HEK293T (cell line): ENCODE data around the gene SLC6A7.
"Not testable (repeated sequence)": the region's sequence is repeated elsewhere in the genome, so short reads cannot be mapped to it uniquely, and the experiment has no call there.

Experiments
- CTCF ChIA-PET: fragments of 350-600 bp; formaldehyde crosslinking; extraction: SDS; loops from one replicate; lab custom pipeline; 2021; ENCODE audit warnings: antibody characterized with exemption, inconsistent platforms; lab: Yijun Ruan, JAX
- POLR2A ChIA-PET: fragments of 350-600 bp; formaldehyde crosslinking; extraction: SDS; loops from one replicate; lab custom pipeline; 2020; ENCODE audit warnings: antibody characterized with exemption, inconsistent platforms; lab: Yijun Ruan, JAX
- DNase-seq: peaks from one replicate; pipeline ENCODE4 v3.0.0; 2012; ENCODE audit warnings: mixed read lengths; ENCODE audit errors: extremely low spot score
- ARNT ChIP-seq: fragments of 450-650 bp; IDR thresholded peaks from 2 replicates; pipeline ENCODE4 v1.6.1; 2017; ENCODE audit warnings: mild to moderate bottlenecking
- BHLHE40 ChIP-seq: fragments of 450-650 bp; IDR thresholded peaks from 2 replicates; pipeline ENCODE4 v1.6.1; 2016; ENCODE audit warnings: mild to moderate bottlenecking, moderate library complexity, borderline replicate concordance
- CTBP1 ChIP-seq: fragments of 450-650 bp; IDR thresholded peaks from 2 replicates; pipeline ENCODE4 v1.6.1; 2016; ENCODE audit warnings: borderline replicate concordance
- ELF4 ChIP-seq: fragments of 450-650 bp; IDR thresholded peaks from 2 replicates; pipeline ENCODE4 v1.6.1; 2017; ENCODE audit warnings: antibody characterized with exemption
- FOXA1 ChIP-seq: fragments of 450-650 bp; IDR thresholded peaks from 2 replicates; pipeline ENCODE4 v1.6.1; 2016; ENCODE audit warnings: mild to moderate bottlenecking
- FOXK2 ChIP-seq: fragments of 450-650 bp; IDR thresholded peaks from 2 replicates; pipeline ENCODE4 v1.6.1; 2016; ENCODE audit warnings: mild to moderate bottlenecking
- FOXM1 ChIP-seq: fragments of 450-650 bp; IDR thresholded peaks from 2 replicates; pipeline ENCODE4 v1.6.1; 2017; ENCODE audit warnings: mild to moderate bottlenecking, borderline replicate concordance
- HDGF ChIP-seq: fragments of 450-650 bp; IDR thresholded peaks from 2 replicates; pipeline ENCODE4 v1.6.1; 2017; ENCODE audit warnings: antibody characterized with exemption, borderline replicate concordance
- L3MBTL2 ChIP-seq: fragments of 450-650 bp; conservative IDR thresholded peaks from 2 replicates; pipeline ENCODE4 v1.6.1; 2016; ENCODE audit warnings: mild to moderate bottlenecking
- LEF1 ChIP-seq: fragments of 450-650 bp; IDR thresholded peaks from 2 replicates; pipeline ENCODE4 v1.6.1; 2017; ENCODE audit warnings: mild to moderate bottlenecking, borderline replicate concordance
- NFRKB ChIP-seq: fragments of 450-650 bp; IDR thresholded peaks from 2 replicates; pipeline ENCODE4 v1.6.1; 2016; ENCODE audit warnings: mild to moderate bottlenecking, moderate library complexity
- PKNOX1 ChIP-seq: fragments of 450-650 bp; IDR thresholded peaks from 2 replicates; pipeline ENCODE4 v1.6.1; 2016
- SP1 ChIP-seq: fragments of 450-650 bp; IDR thresholded peaks from 2 replicates; pipeline ENCODE4 v1.6.1; 2017
- SUZ12 ChIP-seq: fragments of 450-650 bp; IDR thresholded peaks from 2 replicates; pipeline ENCODE4 v1.6.1; 2016; ENCODE audit warnings: mild to moderate bottlenecking
- TARDBP ChIP-seq: fragments of 450-650 bp; IDR thresholded peaks from 2 replicates; pipeline ENCODE4 v1.6.1; 2016
- ZNF384 ChIP-seq: fragments of 450-650 bp; IDR thresholded peaks from 2 replicates; pipeline ENCODE4 v1.6.1; 2016

SLC6A7 gene

DNA sequence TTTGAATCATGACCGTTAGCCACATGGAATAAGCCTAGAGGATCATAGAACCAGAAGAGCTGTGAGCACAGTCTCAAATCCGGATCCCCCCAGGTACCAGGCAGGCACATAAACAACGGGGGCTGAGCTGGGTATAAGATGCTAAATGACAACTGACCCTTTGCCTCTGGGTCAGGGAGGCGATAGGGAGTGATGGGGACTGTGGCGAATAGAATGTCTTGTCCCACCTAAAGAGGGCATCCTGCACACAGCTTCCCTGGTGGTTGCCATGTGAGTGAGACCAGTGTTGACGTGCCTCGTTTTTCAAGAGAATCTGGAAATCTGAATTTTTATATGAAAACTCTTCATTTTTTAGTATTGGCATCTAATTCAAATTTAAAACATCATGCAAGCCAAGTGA, 33.6 kb downstream of the SLC6A7 start:
- CTCF ChIA-PET, result interaction anchor here (1.2 kb wide), 1 partner anchor 9 kb away, joined by 4 read pairs; no protein-coding TSS in a partner anchor
- POLR2A ChIA-PET, result no interaction called here

GRCh38 chr5:150224483-150225027, 34.7 kb downstream of the SLC6A7 start:
- no peak for DNase-seq
- no peak for TF ChIP-seq ZNF384
- TF ChIP-seq FOXA1, result no peak
- TF ChIP-seq SP1, result no peak
- TF ChIP-seq CTBP1, result no peak
- no peak for TF ChIP-seq SUZ12
- no peak for TF ChIP-seq BHLHE40
- TF ChIP-seq PKNOX1, result no peak
- TF ChIP-seq HDGF, result no peak
- no peak for TF ChIP-seq TARDBP
- no peak for TF ChIP-seq LEF1
- POLR2A ChIA-PET, result no interaction called here
- CTCF ChIA-PET, result interaction anchor here (1.2 kb wide), 1 partner anchor 10 kb away, joined by 4 read pairs; no protein-coding TSS in a partner anchor

More for the DNA sequence above, 33.6 kb downstream of the SLC6A7 start:
- TF ChIP-seq LEF1, result no peak
- TF ChIP-seq ARNT, result no peak
- no peak for TF ChIP-seq SUZ12
- DNase-seq, result no peak

- TF ChIP-seq BHLHE40 (no peak), PKNOX1 (no peak), HDGF (no peak), ELF4 (no peak), FOXA1 (no peak), L3MBTL2 (no peak), ZNF384 (no peak), LEF1 (no peak), CTBP1 (no peak), ARNT (no peak), SP1 (no peak), SUZ12 (no peak), NFRKB (no peak), FOXK2 (no peak), TARDBP (no peak), FOXM1 (no peak)
- CTCF ChIA-PET, result no interaction called here
- no peak for DNase-seq
- POLR2A ChIA-PET, result no interaction called here
Measured at GRCh38 chr5:150227036-150227435, 37.2 kb downstream of the SLC6A7 start.

DNA sequence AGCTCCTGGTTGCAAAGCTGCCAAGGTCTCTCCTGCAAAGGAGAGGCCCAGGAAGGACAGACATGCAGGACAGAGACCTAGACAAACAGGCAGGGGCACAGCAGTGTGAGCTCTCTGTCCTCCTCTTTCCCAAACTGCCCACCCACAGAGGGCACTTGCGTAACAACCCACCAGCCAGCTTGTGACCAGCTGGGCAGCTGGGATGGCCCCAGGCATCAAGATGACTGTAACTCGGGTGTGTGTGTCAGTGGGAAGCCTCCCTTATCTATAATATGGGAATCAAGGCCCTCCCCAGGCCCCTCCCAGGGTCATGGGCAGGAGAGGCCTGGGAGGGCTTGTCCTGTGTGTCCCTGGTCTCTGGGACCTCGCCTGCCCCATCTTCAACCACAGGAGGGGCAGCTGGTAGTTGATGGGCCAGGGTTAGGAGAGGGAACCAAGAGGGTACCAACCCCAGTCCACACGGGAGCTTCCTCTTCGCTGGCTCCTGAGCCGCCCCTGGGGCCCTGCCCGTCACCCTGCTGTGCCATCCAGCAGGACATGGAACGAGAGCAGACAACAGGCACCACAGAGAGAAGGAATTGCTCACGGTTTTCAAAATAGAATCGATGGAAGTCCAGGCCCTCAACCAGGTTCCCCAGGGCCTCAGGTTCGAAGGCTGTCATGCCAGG, 37.9 kb downstream of the SLC6A7 start:
- POLR2A ChIA-PET, result no interaction called here

DNA sequence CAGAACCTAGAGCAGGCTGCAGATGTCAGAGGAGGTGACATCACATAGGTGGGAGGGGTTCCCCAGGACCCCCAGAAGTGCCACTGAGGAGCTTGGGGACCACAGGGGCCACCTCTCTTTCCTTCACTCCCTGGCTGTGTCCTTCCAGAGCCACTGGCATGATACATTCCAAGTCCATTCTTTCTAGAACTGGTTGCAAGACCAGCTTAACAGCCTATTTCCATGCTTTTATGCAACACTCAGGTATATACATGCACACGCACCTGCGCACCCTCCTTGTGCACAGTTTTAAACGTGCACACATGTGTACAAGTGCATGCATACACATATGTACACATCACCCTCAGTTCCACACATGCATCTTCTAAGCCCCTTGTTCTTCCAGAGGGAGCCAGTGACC, 39.7 kb downstream of the SLC6A7 start:
- TF ChIP-seq CTBP1 (no peak), NFRKB (no peak), TARDBP (no peak), BHLHE40 (no peak), SUZ12 (no peak), ZNF384 (no peak), FOXM1 (no peak)
- CTCF ChIA-PET, result interaction anchor here (1.2 to 3.1 kb wide), 2 partner anchors 26 to 68 kb away, joined by 3 to 7 read pairs; no protein-coding TSS in a partner anchor
- no peak for DNase-seq
- POLR2A ChIA-PET, result interaction anchor here (1.0 kb wide), 2 partner anchors 10 to 54 kb away, joined by 3 read pairs; no protein-coding TSS in a partner anchor

More for the DNA sequence above, 37.9 kb downstream of the SLC6A7 start:
- CTCF ChIA-PET, result interaction anchor here (0.9 kb wide), 1 partner anchor 9 kb away, joined by 3 read pairs; no protein-coding TSS in a partner anchor
- TF ChIP-seq NFRKB (no peak), ELF4 (no peak), CTBP1 (no peak), TARDBP (no peak), PKNOX1 (no peak), FOXK2 (no peak), SUZ12 (no peak), LEF1 (no peak), FOXM1 (no peak), ARNT (no peak), SP1 (no peak), FOXA1 (no peak), ZNF384 (no peak), BHLHE40 (no peak), L3MBTL2 (no peak), HDGF (no peak)
- DNase-seq, result no peak

DNA sequence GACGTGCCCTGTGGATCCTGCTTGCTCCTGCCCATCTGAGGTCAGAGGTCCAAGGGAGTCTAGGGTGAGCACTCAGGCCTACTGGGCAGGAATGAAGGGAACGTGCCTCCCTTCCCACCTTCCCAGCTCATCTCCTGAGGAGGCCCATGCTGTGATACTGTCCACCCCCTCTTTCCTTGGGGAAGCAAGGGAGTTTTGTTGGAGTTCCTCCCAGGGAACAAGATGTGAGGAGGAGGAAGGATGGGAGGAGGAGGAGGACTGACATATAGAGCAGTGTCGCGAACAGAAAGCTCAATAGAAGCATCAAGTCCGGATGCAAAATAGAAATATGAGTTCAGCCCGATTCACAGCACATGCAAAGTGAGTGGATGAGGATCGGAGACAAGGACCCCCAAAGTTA, 41.0 kb downstream of the SLC6A7 start:
- ChIA-PET CTCF (interaction anchor here (1.2 to 3.1 kb wide), 2 partner anchors 25 to 69 kb away, joined by 3 to 7 read pairs; no protein-coding TSS in a partner anchor), POLR2A (no interaction called here)
- TF ChIP-seq CTBP1 (no peak), TARDBP (no peak), FOXM1 (no peak), LEF1 (no peak), HDGF (no peak), SUZ12 (no peak), L3MBTL2 (no peak), FOXK2 (no peak), ZNF384 (no peak), PKNOX1 (no peak), SP1 (no peak), FOXA1 (no peak)
- DNase-seq, result no peak

GRCh38 chr5:150233706-150234105, 43.8 kb downstream of the SLC6A7 start:
- CTCF ChIA-PET, DNase-seq, POLR2A ChIA-PET: not testable (repeated sequence)
